HepG2 (cell line): ENCODE measurements around the gene VTI1B. TPM values are rescaled to one million over a fixed set of nuclear protein-coding genes. Genes with fewer than 3 reads are reported as not detected.

Source experiments
- ATF2 ChIP-seq: sonication (generic); formaldehyde crosslinking; IDR thresholded peaks from 2 replicates; pipeline ENCODE4 v1.4.0; 2020; ENCODE audit warnings: missing genetic modification reagents
- HMG20A ChIP-seq: IDR thresholded peaks from 2 replicates; pipeline ENCODE4 v1.6.1; 2016; ENCODE audit warnings: borderline replicate concordance
- HNF4G ChIP-seq, 2 experiments: sonication (generic) in 1 of 2; formaldehyde crosslinking in 1 of 2; IDR thresholded peaks; 2 replicates each; pipeline versions ENCODE4 v1.4.0 to v1.6.1; 2011 to 2020; ENCODE audit warnings: borderline replicate concordance in 2 of 2, low read depth in 2 of 2, mild to moderate bottlenecking in 2 of 2, low read length in 1 of 2, missing genetic modification reagents in 1 of 2, moderate library complexity in 1 of 2
- MTF2 ChIP-seq: sonication (generic); formaldehyde crosslinking; IDR thresholded peaks from 2 replicates; pipeline ENCODE4 v1.5.0; 2020; ENCODE audit warnings: missing genetic modification reagents, borderline replicate concordance
- MYPOP ChIP-seq: sonication (generic); formaldehyde crosslinking; IDR thresholded peaks from 2 replicates; pipeline ENCODE4 v1.8.1; 2023; ENCODE audit warnings: mild to moderate bottlenecking, moderate library complexity, missing genetic modification reagents
- PHF21A ChIP-seq: sonication (generic); formaldehyde crosslinking; IDR thresholded peaks from 2 replicates; pipeline ENCODE4 v1.5.0; 2020; ENCODE audit warnings: mild to moderate bottlenecking, missing genetic modification reagents
- PLRG1 ChIP-seq: fragments of 450-650 bp; conservative IDR thresholded peaks from 2 replicates; pipeline ENCODE4 v1.6.1; 2016
- REPIN1 ChIP-seq: sonication (generic); formaldehyde crosslinking; IDR thresholded peaks from 2 replicates; pipeline ENCODE4 v1.8.0; 2022; ENCODE audit warnings: missing genetic modification reagents, low read depth, mild to moderate bottlenecking, borderline replicate concordance
- RXRA ChIP-seq: sonication (generic); formaldehyde crosslinking; IDR thresholded peaks from 2 replicates; pipeline ENCODE4 v1.5.1; 2020; ENCODE audit warnings: missing genetic modification reagents
- SOX6 ChIP-seq, 2 experiments: fragments of 450-650 bp in 1 of 2; sonication (generic) in 1 of 2; formaldehyde crosslinking in 1 of 2; IDR thresholded peaks; 2 replicates each; pipeline versions ENCODE4 v1.4.0 to v1.6.1; 2017 to 2020; ENCODE audit warnings: antibody characterized with exemption in 1 of 2, mild to moderate bottlenecking in 1 of 2, missing genetic modification reagents in 1 of 2
- THAP11 ChIP-seq: IDR thresholded peaks from 2 replicates; pipeline ENCODE4 v1.6.1; 2016; ENCODE audit warnings: missing biosample characterization, missing genetic modification reagents
- THYN1 ChIP-seq: sonication (generic); formaldehyde crosslinking; IDR thresholded peaks from 2 replicates; pipeline ENCODE4 v1.8.1; 2023; ENCODE audit warnings: low read depth, mild to moderate bottlenecking, moderate library complexity, missing genetic modification reagents, borderline replicate concordance
- ZBTB38 ChIP-seq: sonication (generic); formaldehyde crosslinking; IDR thresholded peaks from 2 replicates; pipeline ENCODE4 v1.5.1; 2020; ENCODE audit warnings: mild to moderate bottlenecking, missing genetic modification reagents
- ZNF263 ChIP-seq: sonication (generic); formaldehyde crosslinking; IDR thresholded peaks from 2 replicates; pipeline ENCODE4 v1.4.0; 2020; ENCODE audit warnings: missing genetic modification reagents
- ZNF549 ChIP-seq: sonication (generic); formaldehyde crosslinking; IDR thresholded peaks from 2 replicates; pipeline ENCODE4 v1.5.0; 2020; ENCODE audit warnings: missing genetic modification reagents
- ZNF564 ChIP-seq: sonication (generic); formaldehyde crosslinking; IDR thresholded peaks from 2 replicates; pipeline ENCODE4 v1.8.1; 2023; ENCODE audit warnings: mild to moderate bottlenecking, missing genetic modification reagents
- ZNF619 ChIP-seq: sonication (generic); formaldehyde crosslinking; IDR thresholded peaks from 2 replicates; pipeline ENCODE4 v1.4.0; 2020; ENCODE audit warnings: mild to moderate bottlenecking, missing genetic modification reagents
- ZNF772 ChIP-seq: sonication (generic); formaldehyde crosslinking; IDR thresholded peaks from 2 replicates; pipeline ENCODE4 v1.5.0; 2020; ENCODE audit warnings: mild to moderate bottlenecking, missing genetic modification reagents
- ZNF841 ChIP-seq: sonication (generic); formaldehyde crosslinking; IDR thresholded peaks from 2 replicates; pipeline ENCODE4 v1.8.1; 2023; ENCODE audit warnings: missing genetic modification reagents, borderline replicate concordance
- polyA plus RNA-seq, 8 experiments: library from polyadenylated mRNA; depleted of rRNA in 3 of 8; stranded (reverse) in 7 of 8; unstranded in 1 of 8; fragments of >200 nt; fragmentation: Illumina TruSeq in 4 of 8; extraction: Trizol in 4 of 8; gene quantifications; 2 replicates each; pipeline versions ENCODE4 v1.2.1 to v1.2.3, GENCODE V29; 2011 to 2016; ENCODE audit warnings: low read depth in 4 of 8, missing spikeins in 1 of 8, mixed read lengths in 1 of 8; ENCODE audit not compliant: insufficient read depth in 1 of 8
- total RNA-seq, 5 experiments: library from RNA; depleted of rRNA; stranded (reverse); fragments of >200 nt; fragmentation: Illumina TruSeq; extraction: Trizol; gene quantifications; 2 replicates each; pipeline ENCODE4 v1.2.3, GENCODE V29; 2016; ENCODE audit warnings: low read depth in 1 of 5
- TF ChIP-seq, protein P1 (sequence below): sonication (generic); formaldehyde crosslinking; IDR thresholded peaks from 2 replicates; pipeline ENCODE4 v1.4.0; 2020; ENCODE audit warnings: mild to moderate bottlenecking, missing genetic modification reagents
- TF ChIP-seq, protein P2 (sequence below): sonication (generic); formaldehyde crosslinking; IDR thresholded peaks from 2 replicates; pipeline ENCODE4 v1.4.0; 2020; ENCODE audit warnings: missing genetic modification reagents
- TF ChIP-seq, protein P3 (sequence below): sonication (generic); formaldehyde crosslinking; IDR thresholded peaks from 2 replicates; pipeline ENCODE4 v1.8.0; 2022; ENCODE audit warnings: missing genetic modification reagents, low read depth, mild to moderate bottlenecking, borderline replicate concordance
- TF ChIP-seq, protein P4 (sequence below): sonication (generic); formaldehyde crosslinking; IDR thresholded peaks from 2 replicates; pipeline ENCODE4 v1.4.0; 2020; ENCODE audit warnings: missing genetic modification reagents
- TF ChIP-seq, protein P5 (sequence below): sonication (generic); formaldehyde crosslinking; IDR thresholded peaks from 2 replicates; pipeline ENCODE4 v1.9.0; 2022; ENCODE audit warnings: missing genetic modification reagents, mild to moderate bottlenecking, borderline replicate concordance

The VTI1B gene
- total and polyA plus RNA-seq, 2 of the 13 experiments (the other 11 are each of a cell fraction or from before 2014, with no cell fraction given), result 39.0 to 103 TPM

- no peak; the same call in 1 of the 2 replicates for TF ChIP-seq MYPOP (CRISPR knock-in tag)
- TF ChIP-seq THAP11 (CRISPR knock-in tag), result no peak
- TF ChIP-seq MTF2 (CRISPR knock-in tag), result no peak
- TF ChIP-seq, protein P1, sequence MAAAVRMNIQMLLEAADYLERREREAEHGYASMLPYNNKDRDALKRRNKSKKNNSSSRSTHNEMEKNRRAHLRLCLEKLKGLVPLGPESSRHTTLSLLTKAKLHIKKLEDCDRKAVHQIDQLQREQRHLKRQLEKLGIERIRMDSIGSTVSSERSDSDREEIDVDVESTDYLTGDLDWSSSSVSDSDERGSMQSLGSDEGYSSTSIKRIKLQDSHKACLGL (CRISPR knock-in tag), result peak; percentile 52
- TF ChIP-seq ZNF549 (CRISPR knock-in tag), result no peak
- TF ChIP-seq THYN1 (CRISPR knock-in tag), result no peak
- TF ChIP-seq, protein P2, sequence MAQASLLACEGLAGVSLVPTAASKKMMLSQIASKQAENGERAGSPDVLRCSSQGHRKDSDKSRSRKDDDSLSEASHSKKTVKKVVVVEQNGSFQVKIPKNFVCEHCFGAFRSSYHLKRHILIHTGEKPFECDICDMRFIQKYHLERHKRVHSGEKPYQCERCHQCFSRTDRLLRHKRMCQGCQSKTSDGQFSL (CRISPR knock-in tag), result no peak
- no peak for TF ChIP-seq ZNF564 (CRISPR knock-in tag)
- TF ChIP-seq, protein P3, sequence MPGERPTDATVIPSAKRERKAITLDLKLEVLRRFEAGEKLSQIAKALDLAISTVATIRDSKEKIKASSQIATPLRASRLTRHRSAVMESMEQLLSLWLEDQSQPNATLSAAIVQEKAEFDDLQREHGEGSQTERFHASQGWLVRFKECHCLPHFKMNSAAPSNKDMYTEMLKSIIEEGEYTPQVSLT (CRISPR knock-in tag), result no peak
- TF ChIP-seq HMG20A (CRISPR knock-in tag), result no peak
- no peak for TF ChIP-seq ZNF841 (CRISPR knock-in tag)
- TF ChIP-seq REPIN1 (CRISPR knock-in tag), result no peak
- peak; percentile 14; the same call in 1 of the 2 replicates for TF ChIP-seq PHF21A
- 0 out of 2 replicates have a peak, but pooled peaks have one; percentile 4 for TF ChIP-seq ZNF772
- TF ChIP-seq ZNF619 (CRISPR knock-in tag), result no peak
- no peak for TF ChIP-seq HNF4G (IDR thresholded peaks at IDR 0.05; ENCODE audit: borderline replicate concordance, low read depth, low read length)
- no peak for TF ChIP-seq HNF4G (CRISPR knock-in tag; IDR thresholded peaks at IDR 0.05; ENCODE audit: borderline replicate concordance, low read depth)
- no peak for TF ChIP-seq ZBTB38 (CRISPR knock-in tag)
- TF ChIP-seq RXRA (CRISPR knock-in tag), result 0 out of 2 replicates have a peak, but pooled peaks have one; percentile 21
- no peak for TF ChIP-seq SOX6 (IDR thresholded peaks at IDR 0.05)
- peak; percentile 51; the same call in 1 of the 2 replicates for TF ChIP-seq SOX6 (CRISPR knock-in tag; IDR thresholded peaks at IDR 0.05)
- TF ChIP-seq ZNF263, result peak; percentile 61
- TF ChIP-seq, protein P4, sequence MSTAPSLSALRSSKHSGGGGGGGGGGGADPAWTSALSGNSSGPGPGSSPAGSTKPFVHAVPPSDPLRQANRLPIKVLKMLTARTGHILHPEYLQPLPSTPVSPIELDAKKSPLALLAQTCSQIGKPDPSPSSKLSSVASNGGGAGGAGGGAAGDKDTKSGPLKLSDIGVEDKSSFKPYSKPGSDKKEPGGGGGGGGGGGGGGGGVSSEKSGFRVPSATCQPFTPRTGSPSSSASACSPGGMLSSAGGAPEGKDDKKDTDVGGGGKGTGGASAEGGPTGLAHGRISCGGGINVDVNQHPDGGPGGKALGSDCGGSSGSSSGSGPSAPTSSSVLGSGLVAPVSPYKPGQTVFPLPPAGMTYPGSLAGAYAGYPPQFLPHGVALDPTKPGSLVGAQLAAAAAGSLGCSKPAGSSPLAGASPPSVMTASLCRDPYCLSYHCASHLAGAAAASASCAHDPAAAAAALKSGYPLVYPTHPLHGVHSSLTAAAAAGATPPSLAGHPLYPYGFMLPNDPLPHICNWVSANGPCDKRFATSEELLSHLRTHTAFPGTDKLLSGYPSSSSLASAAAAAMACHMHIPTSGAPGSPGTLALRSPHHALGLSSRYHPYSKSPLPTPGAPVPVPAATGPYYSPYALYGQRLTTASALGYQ (CRISPR knock-in tag), result no peak
- TF ChIP-seq, protein P5, sequence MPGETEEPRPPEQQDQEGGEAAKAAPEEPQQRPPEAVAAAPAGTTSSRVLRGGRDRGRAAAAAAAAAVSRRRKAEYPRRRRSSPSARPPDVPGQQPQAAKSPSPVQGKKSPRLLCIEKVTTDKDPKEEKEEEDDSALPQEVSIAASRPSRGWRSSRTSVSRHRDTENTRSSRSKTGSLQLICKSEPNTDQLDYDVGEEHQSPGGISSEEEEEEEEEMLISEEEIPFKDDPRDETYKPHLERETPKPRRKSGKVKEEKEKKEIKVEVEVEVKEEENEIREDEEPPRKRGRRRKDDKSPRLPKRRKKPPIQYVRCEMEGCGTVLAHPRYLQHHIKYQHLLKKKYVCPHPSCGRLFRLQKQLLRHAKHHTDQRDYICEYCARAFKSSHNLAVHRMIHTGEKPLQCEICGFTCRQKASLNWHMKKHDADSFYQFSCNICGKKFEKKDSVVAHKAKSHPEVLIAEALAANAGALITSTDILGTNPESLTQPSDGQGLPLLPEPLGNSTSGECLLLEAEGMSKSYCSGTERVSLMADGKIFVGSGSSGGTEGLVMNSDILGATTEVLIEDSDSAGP (CRISPR knock-in tag), result no peak
- TF ChIP-seq ATF2 (CRISPR knock-in tag), result no peak
- TF ChIP-seq PLRG1, result no peak
Observed at GRCh38 chr14:67674139-67674479, 323 bp downstream of the VTI1B start (continued).
